Activated CD4-positive, alpha-beta T cell treated with anti-CD3 and anti-CD28 coated beads, Interleukin-2, amount 50 U/mL, for 48 hours (primary cell): ENCODE measurements around the gene BCAS3.
"Not testable (repeated sequence)": the region's sequence is repeated elsewhere in the genome, so short reads cannot be mapped to it uniquely, and the experiment has no call there.

ENCODE experiments used
- DNase-seq, 2 experiments: peaks; one replicate each; pipeline ENCODE4 v3.0.0-alpha.2; 2020

BCAS3 gene

DNA sequence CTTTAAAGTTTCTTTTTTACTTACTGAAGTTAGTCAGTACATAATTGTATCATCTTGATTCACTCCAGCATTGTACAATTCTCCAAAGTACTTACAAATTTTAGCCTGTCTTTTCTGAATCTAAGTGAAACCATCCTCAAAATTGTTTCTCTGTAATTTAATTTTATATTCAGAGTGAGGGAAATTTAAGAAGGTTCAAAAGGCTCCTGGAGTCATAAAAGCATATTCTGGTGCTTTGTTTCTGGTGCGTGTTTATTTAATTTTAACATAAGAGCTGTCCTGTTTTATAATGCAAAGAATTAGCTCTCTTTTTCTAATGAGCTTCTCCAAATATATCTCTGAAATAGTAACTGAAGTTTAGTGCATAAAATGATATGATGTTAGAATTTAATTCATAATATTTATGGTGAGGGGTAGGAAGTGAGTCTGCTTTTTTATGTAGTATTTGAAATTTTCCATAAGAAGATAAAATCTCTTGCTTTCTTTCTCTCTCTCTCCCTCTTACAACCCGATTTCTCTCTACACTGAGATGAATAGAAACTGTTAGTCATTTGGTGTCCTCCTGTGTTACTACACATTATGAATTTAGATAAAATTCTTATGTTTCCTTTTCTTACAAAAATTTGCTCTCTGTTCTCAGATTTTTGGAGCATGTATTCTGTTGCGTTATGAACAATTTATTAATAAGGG, 339.8 kb downstream of the BCAS3 start:
- no peak for DNase-seq

GRCh38 chr17:61018938-61019337, 341.3 kb downstream of the BCAS3 start:
- DNase-seq = no peak

GRCh38 chr17:61023996-61024395, 346.3 kb downstream of the BCAS3 start:
- no peak for DNase-seq

- no peak for DNase-seq
Observed at GRCh38 chr17:61026818-61027217, 349.2 kb downstream of the BCAS3 start.

- no peak for DNase-seq
Observed at GRCh38 chr17:61029181-61029580, 351.5 kb downstream of the BCAS3 start.

DNA sequence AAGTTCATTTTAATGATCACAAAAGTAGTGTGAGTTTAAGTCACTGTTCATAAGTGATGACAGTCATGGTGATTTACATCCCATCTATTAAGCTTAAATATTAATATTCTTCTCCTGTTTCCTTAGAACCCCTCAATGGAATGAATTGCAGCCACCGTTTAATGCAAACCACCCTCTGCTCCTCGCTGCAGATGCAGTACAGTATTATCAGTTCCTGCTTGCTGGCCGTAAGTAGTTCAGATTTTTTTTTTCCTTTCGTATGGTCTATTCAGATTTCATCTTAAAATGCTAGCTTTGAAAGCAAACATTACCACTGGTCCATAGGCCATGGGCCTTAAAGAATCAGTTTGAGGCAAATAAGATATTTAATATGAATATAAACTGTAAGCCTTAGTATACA, 363.0 kb downstream of the BCAS3 start:
- DNase-seq = no peak

GRCh38 chr17:61042348-61042747, 364.7 kb downstream of the BCAS3 start:
- not testable (repeated sequence) for DNase-seq

- no peak for DNase-seq
Observed at GRCh38 chr17:61047515-61047914, 369.9 kb downstream of the BCAS3 start.

DNA sequence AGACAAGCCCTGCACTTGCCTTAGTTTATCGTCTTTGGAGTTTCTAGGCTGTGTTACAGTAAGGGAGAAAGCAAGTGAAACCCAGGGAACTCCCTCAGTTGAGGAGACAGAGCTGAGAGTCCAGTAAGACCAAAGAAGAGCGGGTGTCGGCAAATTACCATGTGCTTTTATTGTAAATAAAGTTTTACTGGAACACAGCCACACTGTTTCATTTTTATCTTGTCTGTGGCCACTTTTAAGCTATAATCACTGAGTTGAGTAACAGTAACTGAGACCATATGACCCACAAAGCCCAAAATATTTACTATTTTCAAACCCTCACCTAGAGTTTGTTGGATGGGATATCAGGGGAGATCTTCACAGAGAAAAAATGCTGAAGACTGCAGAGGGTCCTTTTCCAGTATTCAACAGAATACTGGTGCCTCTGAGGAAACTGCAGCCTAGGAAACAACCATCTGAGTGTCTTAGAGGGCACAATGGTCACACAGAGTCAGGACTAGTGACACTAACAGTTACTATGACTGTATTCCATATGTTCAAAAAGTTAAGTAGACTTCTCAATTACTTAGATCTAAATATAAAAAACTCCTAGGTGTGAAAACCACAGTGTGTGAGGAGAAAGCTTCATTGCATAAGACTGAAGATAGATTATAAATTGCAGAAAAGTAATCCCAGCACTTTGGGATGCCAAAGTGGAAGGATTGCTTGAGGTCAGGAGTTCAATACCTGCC, 370.9 kb downstream of the BCAS3 start:
- DNase-seq = no peak

- no peak for DNase-seq
Observed at GRCh38 chr17:61053469-61053868, 375.8 kb downstream of the BCAS3 start.

DNA sequence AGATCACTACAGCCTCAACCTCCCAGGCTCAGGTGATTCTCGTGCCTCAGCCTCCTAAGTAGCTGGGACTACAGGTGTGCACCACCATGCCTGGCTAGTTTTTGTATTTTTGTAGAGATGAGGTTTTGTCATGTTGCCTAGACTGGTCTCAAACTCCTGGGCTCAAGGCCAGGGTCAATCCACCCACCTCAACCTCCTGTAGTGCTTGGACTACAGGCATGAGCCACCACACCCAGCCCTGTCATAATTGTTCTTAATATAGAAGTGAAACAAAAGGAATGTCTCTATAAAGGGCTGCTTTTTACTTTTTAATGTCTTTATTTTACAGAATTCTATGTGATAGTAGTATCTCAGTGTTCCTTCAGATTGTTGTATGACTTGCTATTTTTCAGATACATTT, 376.8 kb downstream of the BCAS3 start:
- DNase-seq = no peak

DNA sequence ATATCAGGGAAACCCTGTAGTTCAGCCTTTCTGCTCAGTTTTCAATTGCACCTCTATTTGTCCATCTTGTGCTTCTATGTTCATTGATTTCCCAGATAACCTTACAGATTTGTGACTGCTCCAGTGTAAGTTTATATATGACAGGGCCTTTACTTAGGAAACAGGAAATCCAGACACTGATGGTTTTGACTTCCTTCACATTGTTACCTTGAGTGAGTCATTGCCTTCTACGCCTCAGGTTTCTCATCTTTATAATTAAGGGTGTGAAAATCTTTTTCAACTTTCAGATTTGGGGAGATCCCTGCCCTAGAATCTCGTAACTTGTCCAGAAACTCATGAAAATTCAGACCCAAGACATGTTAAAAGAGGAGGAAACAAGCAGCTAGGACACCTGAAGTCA, 379.6 kb downstream of the BCAS3 start:
- no peak for DNase-seq

DNA sequence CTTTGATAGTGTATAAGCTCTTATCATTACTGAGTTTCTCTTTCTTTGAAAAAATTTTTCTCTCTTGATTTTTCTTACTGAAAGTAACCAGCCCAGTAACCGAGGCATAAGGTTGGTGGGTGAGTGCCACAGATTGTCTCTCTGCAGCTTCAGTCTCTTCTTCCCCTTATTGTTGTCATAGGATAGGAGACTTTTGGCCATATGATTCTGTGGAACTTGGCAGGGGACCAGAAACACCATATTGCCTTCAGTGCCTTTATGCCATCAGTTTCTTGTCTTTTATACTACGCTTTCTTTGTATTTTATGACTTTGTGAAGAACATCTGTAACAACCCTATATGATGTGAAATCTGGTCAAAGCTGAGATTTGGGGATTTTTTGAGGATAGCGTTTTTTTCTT, 380.4 kb downstream of the BCAS3 start:
- no peak for DNase-seq

DNA sequence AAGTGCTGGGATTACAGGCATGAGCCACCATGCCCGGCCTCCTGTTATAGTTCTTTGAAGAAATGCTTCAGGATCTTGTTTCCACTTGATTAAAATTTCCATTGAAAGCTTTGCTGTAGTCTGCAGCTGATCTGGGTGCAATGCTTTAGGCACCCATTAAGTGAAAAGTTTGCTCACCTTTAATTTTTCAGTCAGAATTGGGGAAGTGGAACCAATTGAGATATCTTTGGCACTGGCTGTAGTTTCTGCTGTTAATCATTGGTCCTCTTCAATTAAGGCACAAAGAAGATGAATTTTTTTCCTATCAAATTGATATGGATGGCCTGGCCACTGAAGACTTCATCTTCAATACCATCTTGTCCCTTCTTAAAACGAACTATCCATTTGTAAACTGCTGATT, 385.9 kb downstream of the BCAS3 start:
- no peak for DNase-seq

DNA sequence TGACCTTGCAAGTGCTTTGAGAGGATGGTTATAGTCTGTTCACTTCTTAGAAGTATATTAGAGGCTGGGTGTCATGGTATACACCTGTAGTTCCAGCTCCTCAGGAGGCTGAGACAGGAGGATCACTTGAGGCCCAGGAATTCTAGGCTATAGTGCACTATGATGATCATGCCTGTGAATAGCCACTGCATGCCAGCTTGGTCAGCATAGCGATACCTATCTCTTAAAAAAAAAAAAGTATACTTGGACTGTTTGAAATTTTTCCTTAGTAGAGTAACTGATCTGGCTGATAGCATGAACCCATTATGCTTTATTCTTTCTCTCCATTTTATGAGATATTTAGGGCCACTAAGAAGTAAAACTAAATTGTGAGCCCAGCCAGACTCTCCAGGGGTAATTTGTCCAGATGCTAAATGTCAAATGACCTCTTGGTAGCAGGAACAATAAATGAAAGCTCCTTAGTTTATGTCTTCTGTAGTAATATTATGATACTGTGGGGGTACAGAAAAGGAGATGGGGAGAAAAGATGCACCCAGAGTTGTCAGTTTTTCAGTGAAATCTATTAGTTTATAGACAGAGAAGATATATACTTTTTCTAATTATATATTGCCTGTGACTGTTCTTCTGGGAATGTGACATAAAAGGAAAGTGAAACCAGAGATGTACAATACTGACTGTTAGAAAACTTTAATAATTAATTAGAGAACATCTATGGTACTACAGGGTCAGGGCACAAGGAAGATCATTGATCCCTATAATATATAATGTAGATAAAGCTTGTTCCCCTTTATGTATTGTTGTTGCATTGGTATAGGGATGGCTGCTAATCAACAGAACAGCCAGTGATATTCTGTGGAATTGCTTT, 386.7 kb downstream of the BCAS3 start:
- DNase-seq = no peak

DNA sequence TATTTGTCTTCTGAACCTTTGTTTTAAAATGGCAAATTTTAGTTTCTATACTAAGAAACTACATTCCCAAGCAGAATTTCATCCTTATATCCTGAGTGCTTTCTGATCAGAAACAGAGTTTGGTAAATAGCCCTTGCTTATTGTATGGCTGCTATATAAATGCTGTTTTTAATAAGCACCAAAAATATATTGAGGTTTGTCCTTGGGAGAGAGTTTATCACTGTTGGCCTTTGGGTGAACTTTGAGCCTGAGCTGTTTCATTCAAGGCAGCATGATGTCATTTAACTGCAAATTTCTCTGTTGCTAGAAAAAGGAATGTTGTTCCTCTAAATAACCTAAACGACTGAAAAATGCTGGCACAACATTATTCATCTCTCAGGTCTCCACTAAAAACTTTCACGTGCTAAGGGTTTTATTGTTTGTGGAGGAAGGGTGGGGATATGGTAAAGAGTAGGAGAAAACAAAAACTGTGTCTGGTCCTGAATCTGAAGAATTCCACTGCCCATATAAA, 387.7 kb downstream of the BCAS3 start:
- no peak for DNase-seq

DNA sequence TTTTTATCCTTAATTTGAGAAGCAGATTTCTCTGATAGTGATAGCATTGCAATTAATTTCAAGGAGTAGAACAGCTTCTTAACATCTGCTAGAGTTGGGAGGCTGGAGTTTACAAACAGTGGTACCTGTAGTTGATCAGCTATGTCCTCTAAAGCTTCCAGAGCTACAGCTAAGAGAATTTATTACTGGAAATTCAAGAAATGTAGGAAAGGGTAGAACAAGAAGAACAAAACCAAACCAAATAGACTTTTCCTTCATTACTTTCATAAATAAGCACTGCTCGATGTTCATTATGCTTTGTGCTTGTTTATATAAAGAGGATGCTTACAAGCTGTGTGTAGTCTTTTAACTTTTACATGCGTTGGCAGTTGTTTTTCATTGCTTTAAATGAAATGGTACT, 388.4 kb downstream of the BCAS3 start:
- no peak for DNase-seq

- no peak for DNase-seq
Observed at GRCh38 chr17:61070649-61071048, 393.0 kb downstream of the BCAS3 start.

DNA sequence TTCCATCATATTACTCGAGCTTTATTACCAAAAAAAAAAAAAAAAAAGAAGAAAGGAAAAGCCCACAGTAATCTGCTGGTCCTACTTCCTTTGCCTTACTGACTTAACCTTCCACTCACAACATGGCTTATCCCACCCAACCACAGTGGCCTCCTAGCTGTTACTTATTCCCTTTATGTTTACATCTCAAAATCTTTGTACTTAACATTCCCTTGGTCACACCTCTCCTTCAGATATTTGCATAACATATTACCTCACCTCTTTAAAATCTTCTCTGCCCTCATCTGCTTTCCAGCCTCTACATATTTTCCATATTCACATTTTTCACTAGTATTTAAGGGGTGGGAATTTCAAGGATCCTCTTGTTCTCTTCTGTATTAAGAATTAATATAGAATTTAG, 395.0 kb downstream of the BCAS3 start:
- no peak for DNase-seq

- no peak for DNase-seq
Observed at GRCh38 chr17:61073131-61073530, 395.5 kb downstream of the BCAS3 start.

GRCh38 chr17:61073799-61074513, 396.3 kb downstream of the BCAS3 start:
- no peak for DNase-seq

DNA sequence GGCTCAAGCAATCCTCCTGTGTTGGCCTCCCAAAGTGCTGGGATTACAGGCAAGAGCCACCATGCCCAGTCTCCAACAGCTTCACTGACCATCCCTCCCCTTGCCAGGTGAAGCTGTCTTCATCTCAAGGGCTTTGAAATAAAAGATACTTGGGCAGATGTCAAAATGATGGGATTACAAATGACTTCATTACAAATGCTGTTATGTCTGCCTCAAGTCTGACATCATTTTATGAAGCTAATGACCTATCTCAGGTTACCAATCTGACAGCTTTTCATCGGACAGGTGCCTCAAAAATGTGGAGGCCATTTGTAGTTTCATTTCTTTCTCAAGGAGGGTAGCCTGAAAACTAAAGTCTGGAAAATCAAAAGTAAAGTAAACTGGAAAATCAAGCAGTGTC, 398.3 kb downstream of the BCAS3 start:
- DNase-seq = no peak

DNA sequence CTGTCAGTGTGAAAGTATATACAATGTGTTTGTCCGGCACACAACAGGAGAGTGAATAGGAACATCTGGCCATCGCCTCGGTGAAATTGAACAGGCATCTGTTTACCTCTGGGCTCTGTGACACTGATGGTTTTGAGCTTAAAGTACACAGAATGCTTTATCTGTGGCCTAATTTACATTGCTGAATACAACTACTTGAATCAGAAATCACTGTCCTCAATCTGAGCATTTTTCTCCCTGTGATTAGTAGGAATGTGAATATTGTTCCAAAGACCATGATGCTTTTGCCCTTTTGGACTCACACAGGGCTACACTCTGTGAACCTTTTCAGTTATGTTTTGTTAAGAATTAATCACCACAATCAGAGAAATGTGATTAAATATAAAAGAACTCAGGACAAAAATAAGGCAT, 399.0 kb downstream of the BCAS3 start:
- DNase-seq = no peak
